ENCODE measurements around the gene GPR108. TPM values are rescaled to one million over a fixed set of nuclear protein-coding genes. Genes with fewer than 3 reads are reported as not detected.

Gene GPR108
- total and polyA plus RNA-seq, 2 of the 13 experiments (the other 11 are each of a cell fraction or from before 2014, with no cell fraction given): 36.4 to 63.0 TPM

- TF ChIP-seq LRRFIP1 (CRISPR knock-in tag; conservative IDR thresholded peaks at IDR 0.05) (no peak), ZNF124 (CRISPR knock-in tag; IDR thresholded peaks at IDR 0.05) (no peak), CHD4 (IDR thresholded peaks at IDR 0.05; ENCODE audit: borderline replicate concordance, low read length) (no peak), ZNF746 (CRISPR knock-in tag; IDR thresholded peaks at IDR 0.05) (peak; percentile 50; the same call in 1 of the 2 replicates), KDM2A (CRISPR knock-in tag; IDR thresholded peaks at IDR 0.05; ENCODE audit: borderline replicate concordance, low read depth) (peak; percentile 58; the same call in 1 of the 2 replicates), TFAP4 (IDR thresholded peaks at IDR 0.05; ENCODE audit: borderline replicate concordance, low read depth) (no peak), ZNF878 (CRISPR knock-in tag; IDR thresholded peaks at IDR 0.05) (no peak), TFE3 (CRISPR knock-in tag; IDR thresholded peaks at IDR 0.05) (0 out of 2 replicates have a peak, but pooled peaks have one; percentile 32), KDM5B (CRISPR knock-in tag; IDR thresholded peaks at IDR 0.05; ENCODE audit: borderline replicate concordance) (peak; percentile 57; the same call in 1 of the 2 replicates), WIZ (CRISPR knock-in tag; IDR thresholded peaks at IDR 0.05) (no peak), SKIL (CRISPR knock-in tag; IDR thresholded peaks at IDR 0.05; ENCODE audit: borderline replicate concordance) (peak; percentile 82), HES4 (CRISPR knock-in tag; IDR thresholded peaks at IDR 0.05; ENCODE audit: borderline replicate concordance) (no peak), SNAI1 (CRISPR knock-in tag; IDR thresholded peaks at IDR 0.05; ENCODE audit: borderline replicate concordance) (no peak), FOXO1 (CRISPR knock-in tag; IDR thresholded peaks at IDR 0.05) (peak; percentile 61; the same call in 1 of the 2 replicates), ZNF597 (CRISPR knock-in tag; IDR thresholded peaks at IDR 0.05) (no peak), FOXA1 (IDR thresholded peaks at IDR 0.05) (no peak), FOXA1 (CRISPR knock-in tag; IDR thresholded peaks at IDR 0.05) (peak; percentile 47; the same call in 1 of the 2 replicates), ARNT (IDR thresholded peaks at IDR 0.05) (no peak), ZNF468 (CRISPR knock-in tag; IDR thresholded peaks at IDR 0.05) (no peak), FOXP1 (IDR thresholded peaks at IDR 0.05) (no peak), FOXP1 (CRISPR knock-in tag; IDR thresholded peaks at IDR 0.05) (peak; percentile 15; the same call in 1 of the 2 replicates), ZNF614 (CRISPR knock-in tag; IDR thresholded peaks at IDR 0.05; ENCODE audit: borderline replicate concordance) (no peak)
Observed at GRCh38 chr19:6734096-6734696, 3.2 kb downstream of the GPR108 start (continued).
